Measurements from ENCODE around the gene PTPRO. TPM values are rescaled to one million over a fixed set of nuclear protein-coding genes. Genes with fewer than 3 reads are reported as not detected.

Gene PTPRO
- total and polyA plus RNA-seq, 2 donors: 2.9 to 3.9 TPM

- peaks cover 0 to 3% of the 10 kb centered on the region in 2 donors for H3K4me1 ChIP-seq (ENCODE audit: control insufficient read depth in 2 of 2, insufficient read depth in 2 of 2, low read length in 2 of 2)
- WGBS: 95% methylated on average over 1 of the region's 1 CpG
- no peaks in the 10 kb centered on the region for H3K36me3 ChIP-seq (ENCODE audit: control insufficient read depth in 2 of 2, insufficient read depth in 2 of 2, low read length in 1 of 2)
Measured at GRCh38 chr12:15545334-15545733, 223.0 kb downstream of the PTPRO start.

DNA sequence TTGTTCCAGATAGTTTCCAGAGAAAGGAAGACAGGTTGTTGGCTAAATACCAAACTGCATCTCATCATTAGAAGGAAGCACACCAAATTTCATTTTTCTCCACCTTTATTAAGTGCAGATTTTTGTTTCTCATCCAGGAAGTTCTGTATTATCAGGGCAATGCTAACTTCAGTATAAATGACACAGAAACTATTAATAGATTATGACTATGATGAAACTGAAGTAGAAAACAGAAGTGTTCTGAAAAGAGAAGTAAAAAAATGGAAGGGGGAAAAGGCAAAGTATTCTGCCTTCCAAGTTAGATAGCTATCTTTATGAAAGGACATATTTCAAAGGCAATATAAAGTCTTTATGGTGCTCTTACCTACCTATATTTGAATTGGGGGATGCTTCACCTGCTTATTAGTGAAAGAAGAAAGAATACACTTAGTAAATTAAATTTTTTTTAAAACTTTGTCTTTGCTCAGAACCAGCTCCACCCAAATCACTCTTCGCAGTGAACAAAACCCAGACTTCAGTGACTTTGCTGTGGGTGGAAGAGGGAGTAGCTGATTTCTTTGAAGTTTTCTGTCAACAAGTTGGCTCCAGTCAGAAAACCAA is 223.9 kb downstream of the PTPRO start:
- H3K27ac ChIP-seq (ENCODE audit: low read depth in 1 of 2, low read length in 1 of 2): peak overlapping the region in 1 of 2 donors; percentile 77
- peaks cover 0 to 3% of the 10 kb centered on the region in 2 donors for H3K4me1 ChIP-seq (ENCODE audit: control insufficient read depth in 2 of 2, insufficient read depth in 2 of 2, low read length in 2 of 2)
- peak in 3 of 9 donors; percentile 31 to 76 (median 49) for DNase-seq (ENCODE audit: low read depth in 6 of 9, low spot score in 9 of 9)
- H3K9me3 ChIP-seq (ENCODE audit: control insufficient read depth in 2 of 2, insufficient read depth in 1 of 2, low read length in 1 of 2): no peaks in the 10 kb centered on the region
- WGBS: 28% methylated on average over 1 of the region's 1 CpG
- H3K36me3 ChIP-seq (ENCODE audit: control insufficient read depth in 2 of 2, insufficient read depth in 2 of 2, low read length in 1 of 2): no peaks in the 10 kb centered on the region
- no peak overlapping the region for H3K4me3 ChIP-seq (ENCODE audit: low read length in 2 of 2)
- no peaks in the 10 kb centered on the region for H3K27me3 ChIP-seq (ENCODE audit: control insufficient read depth in 2 of 2, insufficient read depth in 1 of 2, low read length in 1 of 2)

More at GRCh38 chr12:15545334-15545733, 223.0 kb downstream of the PTPRO start:
- Histone ChIP-seq H3K27ac (ENCODE audit: low read depth in 1 of 2, low read length in 1 of 2) (peak overlapping the region in 1 of 2 donors; percentile 42), H3K9me3 (ENCODE audit: control insufficient read depth in 2 of 2, insufficient read depth in 1 of 2, low read length in 1 of 2) (no peaks in the 10 kb centered on the region), H3K4me3 (ENCODE audit: low read length in 2 of 2) (no peak overlapping the region), H3K27me3 (ENCODE audit: control insufficient read depth in 2 of 2, insufficient read depth in 1 of 2, low read length in 1 of 2) (no peaks in the 10 kb centered on the region)
- no peak for DNase-seq (ENCODE audit: low read depth in 6 of 9, low spot score in 9 of 9)

DNA sequence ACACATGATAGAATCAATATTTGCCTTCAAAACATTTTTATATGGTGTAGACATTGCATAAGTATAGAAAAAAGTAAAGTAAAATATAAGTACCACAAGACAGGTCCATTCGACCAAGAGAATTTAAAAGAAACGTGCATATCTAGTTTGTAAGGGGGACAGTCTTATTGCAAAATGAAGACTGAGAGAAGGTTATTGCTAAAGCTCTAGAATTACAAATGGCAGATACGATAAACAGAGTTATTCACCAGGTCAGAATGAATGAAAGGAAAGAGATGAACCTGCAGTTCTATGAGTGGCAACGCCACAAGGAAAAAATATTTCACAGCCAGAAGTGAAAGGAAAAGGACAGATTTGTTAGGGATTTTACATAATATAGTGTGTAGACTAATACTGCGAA is 224.8 kb downstream of the PTPRO start:
- Histone ChIP-seq H3K27me3 (ENCODE audit: control insufficient read depth in 2 of 2, insufficient read depth in 1 of 2, low read length in 1 of 2) (no peaks in the 10 kb centered on the region), H3K4me3 (ENCODE audit: low read length in 2 of 2) (no peak overlapping the region), H3K9me3 (ENCODE audit: control insufficient read depth in 2 of 2, insufficient read depth in 1 of 2, low read length in 1 of 2) (no peaks in the 10 kb centered on the region), H3K36me3 (ENCODE audit: control insufficient read depth in 2 of 2, insufficient read depth in 2 of 2, low read length in 1 of 2) (no peaks in the 10 kb centered on the region), H3K4me1 (ENCODE audit: control insufficient read depth in 2 of 2, insufficient read depth in 2 of 2, low read length in 2 of 2) (peaks cover 0 to 3% of the 10 kb centered on the region in 2 donors), H3K27ac (ENCODE audit: low read depth in 1 of 2, low read length in 1 of 2) (peak overlapping the region in 1 of 2 donors; percentile 77)
- no peak for DNase-seq (ENCODE audit: low read depth in 6 of 9, low spot score in 9 of 9)
- WGBS: 98% methylated on average over 5 of the region's 5 CpGs

DNA sequence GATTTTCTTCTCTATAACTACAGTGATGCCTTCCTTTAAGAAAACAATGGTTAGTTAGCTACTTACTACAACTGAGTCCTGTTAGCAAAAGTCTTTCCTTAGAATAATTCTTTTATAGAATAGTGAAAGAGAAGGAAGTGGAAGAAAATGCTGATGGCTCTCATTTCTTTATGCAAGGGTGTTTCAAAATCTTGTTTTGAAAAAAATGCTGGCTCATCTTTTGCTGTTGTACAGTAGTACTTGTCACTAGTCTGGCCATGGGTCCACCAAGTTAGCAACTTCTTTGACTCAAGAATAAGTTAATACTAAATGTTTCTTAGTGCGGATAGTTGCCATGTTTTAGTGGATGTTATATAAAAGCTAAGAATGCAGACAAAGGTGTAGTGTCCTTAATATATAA is 225.4 kb downstream of the PTPRO start:
- no peaks in the 10 kb centered on the region for H3K36me3 ChIP-seq (ENCODE audit: control insufficient read depth in 2 of 2, insufficient read depth in 2 of 2, low read length in 1 of 2)
- no peak for DNase-seq (ENCODE audit: low read depth in 6 of 9, low spot score in 9 of 9)
- H3K4me1 ChIP-seq (ENCODE audit: control insufficient read depth in 2 of 2, insufficient read depth in 2 of 2, low read length in 2 of 2): peaks cover 0 to 3% of the 10 kb centered on the region in 2 donors
- H3K27ac ChIP-seq (ENCODE audit: low read depth in 1 of 2, low read length in 1 of 2): no peak overlapping the region
- H3K4me3 ChIP-seq (ENCODE audit: low read length in 2 of 2): no peak overlapping the region
- H3K9me3 ChIP-seq (ENCODE audit: control insufficient read depth in 2 of 2, insufficient read depth in 1 of 2, low read length in 1 of 2): no peaks in the 10 kb centered on the region
- WGBS: 100% methylated on average over 1 of the region's 1 CpG
- no peaks in the 10 kb centered on the region for H3K27me3 ChIP-seq (ENCODE audit: control insufficient read depth in 2 of 2, insufficient read depth in 1 of 2, low read length in 1 of 2)

DNA sequence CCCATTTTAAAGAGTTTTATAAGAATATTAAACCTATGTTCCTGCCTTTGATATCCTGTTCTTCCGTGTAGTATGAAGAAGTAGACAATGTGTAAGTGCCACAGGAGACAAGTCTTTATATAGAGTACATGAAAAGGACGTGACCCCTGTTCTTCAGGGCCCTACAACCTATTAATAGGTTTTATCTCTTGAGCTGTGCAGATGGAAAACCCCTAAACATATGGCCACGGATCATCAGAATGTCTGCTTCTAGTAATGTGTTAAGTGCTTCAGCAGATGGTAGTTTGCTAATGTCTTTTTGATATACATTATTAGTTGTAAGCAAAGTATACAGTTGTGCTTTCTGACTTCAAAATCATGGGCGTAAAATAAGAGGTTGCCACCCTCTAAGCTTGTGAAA is 228.5 kb downstream of the PTPRO start:
- Histone ChIP-seq H3K9me3 (ENCODE audit: control insufficient read depth in 2 of 2, insufficient read depth in 1 of 2, low read length in 1 of 2) (no peaks in the 10 kb centered on the region), H3K4me3 (ENCODE audit: low read length in 2 of 2) (no peak overlapping the region), H3K27ac (ENCODE audit: low read depth in 1 of 2, low read length in 1 of 2) (no peak overlapping the region), H3K4me1 (ENCODE audit: control insufficient read depth in 2 of 2, insufficient read depth in 2 of 2, low read length in 2 of 2) (peaks cover 0 to under 1% of the 10 kb centered on the region in 2 donors), H3K27me3 (ENCODE audit: control insufficient read depth in 2 of 2, insufficient read depth in 1 of 2, low read length in 1 of 2) (no peaks in the 10 kb centered on the region), H3K36me3 (ENCODE audit: control insufficient read depth in 2 of 2, insufficient read depth in 2 of 2, low read length in 1 of 2) (no peaks in the 10 kb centered on the region)
- DNase-seq (ENCODE audit: low read depth in 6 of 9, low spot score in 9 of 9): no peak
- 96% methylated on average over 4 of the region's 4 CpGs for WGBS

DNA sequence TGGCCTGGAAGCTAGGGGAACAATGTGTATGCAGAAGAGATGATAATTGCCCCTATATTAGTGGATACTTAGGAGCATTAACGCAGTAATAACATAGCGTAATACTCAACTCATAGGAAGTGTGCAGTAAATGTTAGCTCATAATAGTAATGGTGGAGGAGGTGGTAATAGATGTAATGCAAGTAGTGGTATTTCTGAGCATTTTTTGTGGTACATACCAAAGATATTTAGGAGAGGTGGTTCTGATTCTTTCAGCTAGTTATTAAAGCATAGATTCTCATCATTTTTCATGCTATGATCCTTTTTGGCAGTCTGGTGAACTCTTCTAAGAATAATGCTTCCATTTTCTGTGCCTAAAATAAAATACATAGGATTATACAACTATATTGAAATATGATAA is 233.1 kb downstream of the PTPRO start:
- no peak overlapping the region for H3K4me3 ChIP-seq (ENCODE audit: low read length in 2 of 2)
- H3K36me3 ChIP-seq (ENCODE audit: control insufficient read depth in 2 of 2, insufficient read depth in 2 of 2, low read length in 1 of 2): no peaks in the 10 kb centered on the region
- DNase-seq (ENCODE audit: low read depth in 6 of 9, low spot score in 9 of 9): no peak
- H3K9me3 ChIP-seq (ENCODE audit: control insufficient read depth in 2 of 2, insufficient read depth in 1 of 2, low read length in 1 of 2): no peaks in the 10 kb centered on the region
- no peak overlapping the region for H3K27ac ChIP-seq (ENCODE audit: low read depth in 1 of 2, low read length in 1 of 2)
- no peaks in the 10 kb centered on the region for H3K27me3 ChIP-seq (ENCODE audit: control insufficient read depth in 2 of 2, insufficient read depth in 1 of 2, low read length in 1 of 2)
- WGBS: over 99% methylated on average over 2 of the region's 2 CpGs
- H3K4me1 ChIP-seq (ENCODE audit: control insufficient read depth in 2 of 2, insufficient read depth in 2 of 2, low read length in 2 of 2): no peaks in the 10 kb centered on the region

DNA sequence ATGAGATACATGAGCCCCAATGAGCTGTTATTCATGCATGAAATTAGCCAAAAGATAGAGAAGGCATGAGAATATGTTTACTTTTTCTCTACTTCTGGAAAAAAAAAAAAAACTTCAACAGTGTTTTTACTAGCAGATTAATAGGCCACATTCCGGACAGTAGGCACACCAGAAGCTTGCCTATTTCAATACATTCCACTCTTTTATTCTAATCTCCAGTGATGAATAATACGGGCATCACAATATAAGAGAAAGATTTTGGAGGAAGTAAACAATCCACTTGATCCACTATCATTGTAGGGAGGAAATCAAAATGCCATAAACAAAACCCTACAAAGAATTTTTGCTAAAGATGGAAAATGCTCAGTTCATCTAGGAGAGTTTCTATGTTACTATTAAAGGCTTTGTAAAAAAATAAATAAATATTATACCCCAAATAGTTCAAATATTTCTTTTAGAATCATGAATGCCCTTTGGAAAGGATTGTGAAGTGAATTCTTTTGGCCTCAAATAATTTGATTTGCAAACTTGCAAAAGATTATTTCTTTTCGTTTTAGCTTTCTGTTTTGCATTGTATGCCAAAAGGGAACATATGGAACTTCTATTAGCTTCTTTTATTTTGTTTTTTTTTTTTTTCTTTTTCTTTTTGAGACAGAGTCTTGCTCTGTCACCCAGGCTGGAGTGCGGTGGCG is 234.2 kb downstream of the PTPRO start:
- over 99% methylated on average over 5 of the region's 5 CpGs for WGBS
- H3K36me3 ChIP-seq (ENCODE audit: control insufficient read depth in 2 of 2, insufficient read depth in 2 of 2, low read length in 1 of 2): no peaks in the 10 kb centered on the region
- no peak overlapping the region for H3K4me3 ChIP-seq (ENCODE audit: low read length in 2 of 2)
- no peaks in the 10 kb centered on the region for H3K9me3 ChIP-seq (ENCODE audit: control insufficient read depth in 2 of 2, insufficient read depth in 1 of 2, low read length in 1 of 2)
- H3K4me1 ChIP-seq (ENCODE audit: control insufficient read depth in 2 of 2, insufficient read depth in 2 of 2, low read length in 2 of 2): no peaks in the 10 kb centered on the region
- no peak overlapping the region for H3K27ac ChIP-seq (ENCODE audit: low read depth in 1 of 2, low read length in 1 of 2)
- H3K27me3 ChIP-seq (ENCODE audit: control insufficient read depth in 2 of 2, insufficient read depth in 1 of 2, low read length in 1 of 2): no peaks in the 10 kb centered on the region
- DNase-seq (ENCODE audit: low read depth in 6 of 9, low spot score in 9 of 9): no peak

DNA sequence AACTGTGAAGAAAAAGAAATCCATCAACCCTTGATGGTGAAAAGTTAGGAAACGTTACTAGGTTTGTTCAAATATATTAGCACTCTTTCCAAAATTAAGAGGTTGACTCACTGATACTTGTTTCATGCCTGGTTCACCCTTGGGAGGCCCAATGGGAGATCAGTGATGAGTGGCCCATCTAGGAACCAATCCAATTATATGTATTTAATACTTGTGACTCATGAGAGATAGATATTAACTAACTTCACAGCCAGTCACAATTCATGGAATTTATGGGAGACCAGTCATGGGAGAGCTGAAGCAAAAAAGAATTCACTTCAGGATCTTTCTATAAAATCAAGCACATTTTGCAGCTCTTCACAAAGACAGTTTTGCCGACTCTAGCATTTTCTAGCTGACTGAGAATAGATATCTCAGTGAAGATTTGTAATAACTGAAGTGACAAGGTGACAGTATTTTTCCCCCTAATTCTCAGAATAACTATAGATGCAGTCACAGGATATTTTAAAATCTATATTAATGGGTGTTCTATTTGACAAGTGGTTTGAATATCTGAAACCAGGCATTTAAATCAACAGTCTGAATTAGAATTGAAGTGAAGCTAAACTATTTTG is 236.7 kb downstream of the PTPRO start:
- no peak for DNase-seq (ENCODE audit: low read depth in 6 of 9, low spot score in 9 of 9)
- Histone ChIP-seq H3K9me3 (ENCODE audit: control insufficient read depth in 2 of 2, insufficient read depth in 1 of 2, low read length in 1 of 2) (no peaks in the 10 kb centered on the region), H3K4me1 (ENCODE audit: control insufficient read depth in 2 of 2, insufficient read depth in 2 of 2, low read length in 2 of 2) (peaks cover 0 to 5% of the 10 kb centered on the region in 2 donors), H3K36me3 (ENCODE audit: control insufficient read depth in 2 of 2, insufficient read depth in 2 of 2, low read length in 1 of 2) (no peaks in the 10 kb centered on the region), H3K4me3 (ENCODE audit: low read length in 2 of 2) (no peak overlapping the region), H3K27ac (ENCODE audit: low read depth in 1 of 2, low read length in 1 of 2) (no peak overlapping the region), H3K27me3 (ENCODE audit: control insufficient read depth in 2 of 2, insufficient read depth in 1 of 2, low read length in 1 of 2) (no peaks in the 10 kb centered on the region)
- WGBS: 93% methylated on average over 2 of the region's 2 CpGs

- Histone ChIP-seq H3K4me1 (ENCODE audit: control insufficient read depth in 2 of 2, insufficient read depth in 2 of 2, low read length in 2 of 2) (peaks cover 0 to 5% of the 10 kb centered on the region in 2 donors), H3K4me3 (ENCODE audit: low read length in 2 of 2) (no peak overlapping the region), H3K36me3 (ENCODE audit: control insufficient read depth in 2 of 2, insufficient read depth in 2 of 2, low read length in 1 of 2) (no peaks in the 10 kb centered on the region), H3K27ac (ENCODE audit: low read depth in 1 of 2, low read length in 1 of 2) (peak overlapping the region in 1 of 2 donors; percentile 79), H3K27me3 (ENCODE audit: control insufficient read depth in 2 of 2, insufficient read depth in 1 of 2, low read length in 1 of 2) (no peaks in the 10 kb centered on the region), H3K9me3 (ENCODE audit: control insufficient read depth in 2 of 2, insufficient read depth in 1 of 2, low read length in 1 of 2) (no peaks in the 10 kb centered on the region)
- 99% methylated on average over 1 of the region's 1 CpG for WGBS
- DNase-seq (ENCODE audit: low read depth in 6 of 9, low spot score in 9 of 9): no peak
Measured at GRCh38 chr12:15561396-15561795, 239.1 kb downstream of the PTPRO start.

Data from thymus (tissue), 11 donors.